ENCODE data around the gene DARS1.
A peak's percentile ranks its signal among the peaks of the same experiment; 100 is the strongest.

The DARS1 gene

GRCh38 chr2:135998879-135999278 lies 13.5 kb upstream of the DARS1 start:
- peaks cover 22% of the 10 kb centered on the region for H3F3A ChIP-seq (ENCODE audit: control insufficient read depth, insufficient read depth)
- peak overlapping the region; percentile 41 for H3K4me3 ChIP-seq (ENCODE audit: low read length)
- 0 out of 2 replicates have a peak, but pooled peaks cover 3% of the 10 kb centered on the region for H3K9me3 ChIP-seq (ENCODE audit: control insufficient read depth, insufficient read depth, low read length)
- H3K27me3 ChIP-seq (ENCODE audit: control insufficient read depth, low read length) = no peaks in the 10 kb centered on the region
- H3K4me1 ChIP-seq (ENCODE audit: control insufficient read depth, low read length) = peaks cover 66% of the 10 kb centered on the region
- H3K4me2 ChIP-seq (ENCODE audit: low read length) = peak overlapping the region; percentile 65
- peaks cover 3% of the 10 kb centered on the region; the same call in 1 of the 2 replicates for H3K36me3 ChIP-seq (ENCODE audit: control insufficient read depth, low read length)
- no peak for TF ChIP-seq EZH2phosphoT487 (IDR thresholded peaks at IDR 0.05; ENCODE audit: borderline replicate concordance, low read length)
- TF ChIP-seq, protein P1, sequence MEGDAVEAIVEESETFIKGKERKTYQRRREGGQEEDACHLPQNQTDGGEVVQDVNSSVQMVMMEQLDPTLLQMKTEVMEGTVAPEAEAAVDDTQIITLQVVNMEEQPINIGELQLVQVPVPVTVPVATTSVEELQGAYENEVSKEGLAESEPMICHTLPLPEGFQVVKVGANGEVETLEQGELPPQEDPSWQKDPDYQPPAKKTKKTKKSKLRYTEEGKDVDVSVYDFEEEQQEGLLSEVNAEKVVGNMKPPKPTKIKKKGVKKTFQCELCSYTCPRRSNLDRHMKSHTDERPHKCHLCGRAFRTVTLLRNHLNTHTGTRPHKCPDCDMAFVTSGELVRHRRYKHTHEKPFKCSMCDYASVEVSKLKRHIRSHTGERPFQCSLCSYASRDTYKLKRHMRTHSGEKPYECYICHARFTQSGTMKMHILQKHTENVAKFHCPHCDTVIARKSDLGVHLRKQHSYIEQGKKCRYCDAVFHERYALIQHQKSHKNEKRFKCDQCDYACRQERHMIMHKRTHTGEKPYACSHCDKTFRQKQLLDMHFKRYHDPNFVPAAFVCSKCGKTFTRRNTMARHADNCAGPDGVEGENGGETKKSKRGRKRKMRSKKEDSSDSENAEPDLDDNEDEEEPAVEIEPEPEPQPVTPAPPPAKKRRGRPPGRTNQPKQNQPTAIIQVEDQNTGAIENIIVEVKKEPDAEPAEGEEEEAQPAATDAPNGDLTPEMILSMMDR (IDR thresholded peaks at IDR 0.05; ENCODE audit: low read depth, low read length, poor library complexity, severe bottlenecking) = no peak
- H3K27ac ChIP-seq (ENCODE audit: low read depth, low read length) = peak overlapping the region; percentile 68
- H4K20me1 ChIP-seq (ENCODE audit: control insufficient read depth, insufficient read depth, low read depth, low read length) = no peaks in the 10 kb centered on the region
- no peaks in the 10 kb centered on the region for H3K9me2 ChIP-seq (replicated peaks; ENCODE audit: control insufficient read depth, low read length)
- no peaks in the 10 kb centered on the region for H3K79me2 ChIP-seq (ENCODE audit: control insufficient read depth, low read length)

- Histone ChIP-seq H3F3A (ENCODE audit: control insufficient read depth, insufficient read depth) (peaks cover 22% of the 10 kb centered on the region), H3K9me3 (ENCODE audit: control insufficient read depth, insufficient read depth, low read length) (0 out of 2 replicates have a peak, but pooled peaks cover 3% of the 10 kb centered on the region), H3K79me2 (ENCODE audit: control insufficient read depth, low read length) (no peaks in the 10 kb centered on the region), H3K27ac (ENCODE audit: low read depth, low read length) (peak overlapping the region; percentile 68), H3K4me2 (ENCODE audit: low read length) (peak overlapping the region; percentile 65), H3K27me3 (ENCODE audit: control insufficient read depth, low read length) (no peaks in the 10 kb centered on the region), H3K4me3 (ENCODE audit: low read length) (peak overlapping the region; percentile 41), H3K9me2 (replicated peaks; ENCODE audit: control insufficient read depth, low read length) (no peaks in the 10 kb centered on the region), H4K20me1 (ENCODE audit: control insufficient read depth, insufficient read depth, low read depth, low read length) (no peaks in the 10 kb centered on the region), H3K4me1 (ENCODE audit: control insufficient read depth, low read length) (peaks cover 67% of the 10 kb centered on the region), H3K36me3 (ENCODE audit: control insufficient read depth, low read length) (peaks cover 3% of the 10 kb centered on the region; the same call in 1 of the 2 replicates)
- TF ChIP-seq, protein P1 (IDR thresholded peaks at IDR 0.05; ENCODE audit: low read depth, low read length, poor library complexity, severe bottlenecking) = peak; percentile 69
- TF ChIP-seq EZH2phosphoT487 (IDR thresholded peaks at IDR 0.05; ENCODE audit: borderline replicate concordance, low read length) = no peak
Observed at GRCh38 chr2:135997380-135997779, 12.0 kb upstream of the DARS1 start.

- no peaks in the 10 kb centered on the region for H3K79me2 ChIP-seq (ENCODE audit: control insufficient read depth, low read length)
- H3K27me3 ChIP-seq (ENCODE audit: control insufficient read depth, low read length) = no peaks in the 10 kb centered on the region
- H3K4me3 ChIP-seq (ENCODE audit: low read length) = no peak overlapping the region
- H3F3A ChIP-seq (ENCODE audit: control insufficient read depth, insufficient read depth) = peaks cover 22% of the 10 kb centered on the region
- no peaks in the 10 kb centered on the region for H4K20me1 ChIP-seq (ENCODE audit: control insufficient read depth, insufficient read depth, low read depth, low read length)
- peaks cover 56% of the 10 kb centered on the region for H3K4me1 ChIP-seq (ENCODE audit: control insufficient read depth, low read length)
- H3K9me3 ChIP-seq (ENCODE audit: control insufficient read depth, insufficient read depth, low read length) = 0 out of 2 replicates have a peak, but pooled peaks cover 3% of the 10 kb centered on the region
- H3K27ac ChIP-seq (ENCODE audit: low read depth, low read length) = no peak overlapping the region
- no peaks in the 10 kb centered on the region for H3K9me2 ChIP-seq (replicated peaks; ENCODE audit: control insufficient read depth, low read length)
- H3K4me2 ChIP-seq (ENCODE audit: low read length) = no peak overlapping the region
- TF ChIP-seq EZH2phosphoT487 (IDR thresholded peaks at IDR 0.05; ENCODE audit: borderline replicate concordance, low read length) = no peak
- TF ChIP-seq, protein P1 (IDR thresholded peaks at IDR 0.05; ENCODE audit: low read depth, low read length, poor library complexity, severe bottlenecking) = no peak
- H3K36me3 ChIP-seq (ENCODE audit: control insufficient read depth, low read length) = peaks cover 3% of the 10 kb centered on the region; the same call in 1 of the 2 replicates
Observed at GRCh38 chr2:135996304-135996703, 10.9 kb upstream of the DARS1 start.

All from DOHH2 (cell line).